CD4-positive, alpha-beta T cell (primary cell): ENCODE results near the gene NAALADL1. TPM values are rescaled to one million over a fixed set of nuclear protein-coding genes. Genes with fewer than 3 reads are reported as not detected.
A peak's percentile ranks its signal among the peaks of the same experiment; 100 is the strongest.
"Not testable (repeated sequence)": the region's sequence is repeated elsewhere in the genome, so short reads cannot be mapped to it uniquely, and the experiment has no call there.

ENCODE experiments used
- ATAC-seq: fragments of 200-7000 bp; cut with Tn5 transposase; one replicate; pipeline ENCODE4 v1.10.0; 2022; ENCODE audit warnings: mild to moderate bottlenecking; ENCODE audit not compliant: poor library complexity
- CTCF ChIA-PET: fragments of 350-600 bp; sonication (Branson Sonifier 250); formaldehyde crosslinking; loops from one replicate; lab custom pipeline; 2021; ENCODE audit warnings: antibody characterized with exemption, inconsistent platforms; lab: Charles Lee
- POLR2A ChIA-PET: fragments of 350-600 bp; sonication (Branson Sonifier 250); formaldehyde crosslinking; loops from one replicate; lab custom pipeline; 2021; ENCODE audit warnings: antibody characterized with exemption, inconsistent platforms; lab: Charles Lee
- DNase-seq, 14 experiments: peaks; one replicate each; pipeline ENCODE4 v3.0.0-alpha.2; 2013 to 2020; ENCODE audit warnings: mixed read lengths in 2 of 14
- H3K27ac ChIP-seq, 2 donors: one replicate each; pipeline versions ENCODE4 v1.5.1 to v1.7.0; 2013; ENCODE audit warnings: low read length in 2 of 2, low read depth in 1 of 2, mild to moderate bottlenecking in 1 of 2
- H3K27me3 ChIP-seq, 2 experiments: 1 replicate in 1 of 2; 2 replicates in 1 of 2; pipeline versions ENCODE4 v1.6.1 to v1.7.0; 2013; ENCODE audit warnings: low read length in 2 of 2, control low read depth in 1 of 2, mild to moderate bottlenecking in 1 of 2, moderate library complexity in 1 of 2; ENCODE audit not compliant: insufficient read depth in 2 of 2, control insufficient read depth in 1 of 2
- H3K36me3 ChIP-seq: one replicate; pipeline ENCODE4 v1.6.1; 2013; ENCODE audit warnings: low read length, control low read depth; ENCODE audit not compliant: insufficient read depth
- H3K4me1 ChIP-seq: one replicate; pipeline ENCODE4 v1.6.1; 2013; ENCODE audit warnings: low read length, control low read depth; ENCODE audit not compliant: insufficient read depth
- H3K4me3 ChIP-seq: one replicate; pipeline ENCODE4 v1.5.1; 2013; ENCODE audit warnings: mild to moderate bottlenecking, low read length, moderate library complexity
- H3K9me3 ChIP-seq, 2 experiments: 1 replicate in 1 of 2; 2 replicates in 1 of 2; pipeline versions ENCODE4 v1.6.1 to v1.7.0; 2013; ENCODE audit warnings: low read length in 2 of 2, mild to moderate bottlenecking in 2 of 2, control low read depth in 1 of 2, moderate library complexity in 1 of 2; ENCODE audit not compliant: control insufficient read depth in 1 of 2, insufficient read depth in 1 of 2
- H3K27ac Mint-ChIP-seq: one replicate; pipeline ENCODE4 v1.8.0; 2020; ENCODE audit warnings: mixed read lengths
- H3K27me3 Mint-ChIP-seq: one replicate; pipeline ENCODE4 v1.8.0; 2021; ENCODE audit warnings: mixed read lengths
- H3K36me3 Mint-ChIP-seq: one replicate; pipeline ENCODE4 v1.8.0; 2021; ENCODE audit warnings: low read depth, mixed read lengths
- H3K4me1 Mint-ChIP-seq: one replicate; pipeline ENCODE4 v1.8.0; 2021; ENCODE audit warnings: low read depth, mixed read lengths
- H3K4me3 Mint-ChIP-seq: one replicate; pipeline ENCODE4 v1.8.0; 2020; ENCODE audit warnings: mild to moderate bottlenecking, mixed read lengths
- H3K9me3 Mint-ChIP-seq: one replicate; pipeline ENCODE4 v1.8.0; 2020; ENCODE audit warnings: mixed read lengths
- intact Hi-C, 2 experiments: fragments of 100-400 bp; cut with DNase I in 1 of 2; cut with micrococcal nuclease in 1 of 2; formaldehyde crosslinking; loops; one replicate each; pipeline versions ENCODE4 v1.15.1 to v1.9.0; 2023 to 2025; cut with DNase I, micrococcal nuclease
- total RNA-seq, 174 experiments: library from RNA in 2 of 174; stranded (reverse) in 2 of 174; gene quantifications; one replicate each; pipeline ENCODE4 v1.2.3 and lab custom pipeline; 2021 to 2026
- TF ChIP-seq, protein P1 (sequence below): fragments of 200-600 bp; IDR thresholded peaks from one replicate; pipeline ENCODE4 v1.8.0; 2022; ENCODE audit warnings: antibody characterized with exemption, mild to moderate bottlenecking

Gene NAALADL1
- total RNA-seq, 2 experiments from 2014 or later, result 7.7 to 9.2 TPM

DNA sequence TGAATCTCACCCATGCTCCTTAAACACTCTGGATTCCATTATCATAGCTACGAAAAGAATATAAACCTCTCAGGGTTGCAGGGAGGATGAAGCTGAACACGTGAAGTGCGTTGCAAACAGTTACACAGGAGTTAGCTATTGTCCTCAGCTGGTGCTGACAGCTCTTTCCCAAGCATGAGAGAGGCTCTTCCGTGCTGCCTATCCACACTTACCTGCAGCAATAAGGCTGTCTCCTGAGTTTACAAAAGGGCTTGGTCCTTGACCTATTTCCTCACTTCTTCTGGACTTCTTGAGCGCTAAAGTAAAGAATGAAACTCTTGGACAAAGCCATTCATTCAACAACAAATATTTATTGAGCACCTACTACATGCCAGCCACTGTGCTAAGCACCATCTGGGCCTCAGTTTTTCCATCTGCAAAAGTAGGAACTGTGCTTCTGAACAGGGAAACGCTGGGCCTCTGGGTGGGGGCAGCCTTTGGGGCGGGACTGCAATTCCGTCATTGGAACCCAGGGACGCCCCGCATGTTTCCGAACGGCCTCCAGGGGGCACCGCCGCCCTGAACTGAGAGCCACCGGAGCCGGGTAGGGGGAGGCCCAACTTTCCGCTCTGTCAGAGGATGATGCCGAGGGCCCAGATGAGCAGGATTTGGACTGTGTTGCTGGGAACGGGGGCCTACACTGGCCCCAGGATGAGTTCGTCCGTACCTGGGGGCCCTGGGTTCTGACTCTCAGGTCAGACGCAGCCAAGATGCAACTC is 45.0 kb downstream of the NAALADL1 start:
- Histone ChIP-seq H3K27me3 (no peaks in the 10 kb centered on the region), H3K4me1 (peaks cover 26% of the 10 kb centered on the region), H3K36me3 (peaks cover 4% of the 10 kb centered on the region), H3K4me3 (peak overlapping the region; percentile 87), H3K9me3 (no peaks in the 10 kb centered on the region), H3K27ac (peak overlapping the region; percentile 83 to 98)
- Mint-ChIP-seq H3K4me1 (peaks cover 26% of the 10 kb centered on the region), H3K27ac (peak overlapping the region; percentile 96), H3K4me3 (peak overlapping the region; percentile 97), H3K9me3 (no peaks in the 10 kb centered on the region), H3K27me3 (no peaks in the 10 kb centered on the region), H3K36me3 (peaks cover 3% of the 10 kb centered on the region)
- DNase-seq (peak; percentile 83 to 95 (median 88)), ATAC-seq (peak; percentile 94)
- CTCF ChIA-PET, result interaction anchor here (0.9 to 4.1 kb wide), 21 partner anchors 14 to 302 kb away, joined by 3 to 30 read pairs (median 5); partner anchors contain the start of genes CDC42BPG, CDC42EP2, CDCA5 and FAU
- POLR2A ChIA-PET, result interaction anchor here (0.5 to 2.8 kb wide), 14 partner anchors 12 to 1088 kb away, joined by 3 to 19 read pairs (median 4); partner anchors contain the start of genes BATF2, FAU, MAJIN and MRPL49
- TF ChIP-seq, protein P1, sequence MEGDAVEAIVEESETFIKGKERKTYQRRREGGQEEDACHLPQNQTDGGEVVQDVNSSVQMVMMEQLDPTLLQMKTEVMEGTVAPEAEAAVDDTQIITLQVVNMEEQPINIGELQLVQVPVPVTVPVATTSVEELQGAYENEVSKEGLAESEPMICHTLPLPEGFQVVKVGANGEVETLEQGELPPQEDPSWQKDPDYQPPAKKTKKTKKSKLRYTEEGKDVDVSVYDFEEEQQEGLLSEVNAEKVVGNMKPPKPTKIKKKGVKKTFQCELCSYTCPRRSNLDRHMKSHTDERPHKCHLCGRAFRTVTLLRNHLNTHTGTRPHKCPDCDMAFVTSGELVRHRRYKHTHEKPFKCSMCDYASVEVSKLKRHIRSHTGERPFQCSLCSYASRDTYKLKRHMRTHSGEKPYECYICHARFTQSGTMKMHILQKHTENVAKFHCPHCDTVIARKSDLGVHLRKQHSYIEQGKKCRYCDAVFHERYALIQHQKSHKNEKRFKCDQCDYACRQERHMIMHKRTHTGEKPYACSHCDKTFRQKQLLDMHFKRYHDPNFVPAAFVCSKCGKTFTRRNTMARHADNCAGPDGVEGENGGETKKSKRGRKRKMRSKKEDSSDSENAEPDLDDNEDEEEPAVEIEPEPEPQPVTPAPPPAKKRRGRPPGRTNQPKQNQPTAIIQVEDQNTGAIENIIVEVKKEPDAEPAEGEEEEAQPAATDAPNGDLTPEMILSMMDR, result no peak
- intact Hi-C loops, result loop anchor here (1.0 to 10.0 kb wide), 9 partner anchors 41 to 301 kb away; partner anchors contain the start of genes CDC42EP2 (in 2 of the 2), CAPN1 (in 1 of the 2), CDCA5 (in 1 of the 2) and MAJIN (in 1 of the 2)

DNA sequence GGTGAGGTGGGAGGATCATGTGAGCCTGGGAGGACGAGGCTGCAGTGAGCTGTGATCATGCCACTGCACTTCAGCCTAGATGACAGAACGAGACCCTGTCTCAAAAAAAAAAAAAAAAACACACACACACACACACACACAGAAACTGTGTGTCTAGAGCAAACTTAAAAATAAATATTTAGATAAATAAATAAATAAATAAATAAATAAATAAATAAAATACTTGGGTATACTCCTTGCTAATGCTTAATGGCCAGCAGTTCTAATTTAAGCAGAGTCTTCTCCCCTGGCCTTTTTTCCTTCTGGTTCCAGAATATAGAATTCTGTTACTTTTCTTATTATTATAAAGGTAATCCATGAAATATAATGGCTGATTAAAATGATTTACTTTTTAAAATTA is 49.5 kb downstream of the NAALADL1 start:
- Histone ChIP-seq H3K9me3 (no peaks in the 10 kb centered on the region), H3K36me3 (no peaks in the 10 kb centered on the region), H3K4me1 (peaks cover 11% of the 10 kb centered on the region), H3K4me3 (no peak overlapping the region), H3K27me3 (no peaks in the 10 kb centered on the region), H3K27ac (no peak overlapping the region)
- TF ChIP-seq, protein P1, result no peak
- ChIA-PET POLR2A (no interaction called here), CTCF (no interaction called here)
- DNase-seq (no peak), ATAC-seq (no peak)
- H3K36me3 Mint-ChIP-seq, result peaks cover 3% of the 10 kb centered on the region
- H3K9me3 Mint-ChIP-seq, result no peaks in the 10 kb centered on the region
- intact Hi-C loops, result no loop called here
- no peaks in the 10 kb centered on the region for H3K27me3 Mint-ChIP-seq
- no peak overlapping the region for H3K27ac Mint-ChIP-seq
- peaks cover 10% of the 10 kb centered on the region for H3K4me1 Mint-ChIP-seq
- no peak overlapping the region for H3K4me3 Mint-ChIP-seq

DNA sequence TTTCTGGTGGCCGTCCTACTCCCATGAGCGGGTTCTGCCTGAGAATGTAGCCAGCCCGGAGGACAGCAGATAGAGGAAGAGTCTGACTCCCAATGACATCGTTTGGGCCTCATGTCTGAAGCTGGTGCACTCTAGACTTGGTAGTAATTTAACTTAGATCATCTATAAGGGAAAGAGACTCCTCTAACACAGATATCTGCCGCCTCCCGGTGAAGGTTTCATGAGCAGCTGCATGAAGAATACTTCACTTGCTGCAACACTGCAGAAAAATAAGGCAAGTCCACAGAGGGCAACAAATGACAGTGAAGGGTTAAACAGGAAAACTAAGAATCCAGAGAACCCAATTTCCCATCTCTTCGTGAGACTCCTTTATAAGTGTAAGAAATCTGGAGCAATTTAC is 50.3 kb downstream of the NAALADL1 start:
- CTCF ChIA-PET, result no interaction called here
- no peaks in the 10 kb centered on the region for H3K27me3 Mint-ChIP-seq
- Histone ChIP-seq H3K9me3 (no peaks in the 10 kb centered on the region), H3K36me3 (no peaks in the 10 kb centered on the region), H3K4me1 (peaks cover 3% of the 10 kb centered on the region), H3K4me3 (no peak overlapping the region), H3K27me3 (peaks cover 0 to 2% of the 10 kb centered on the region in 2 experiments), H3K27ac (no peak overlapping the region)
- H3K4me3 Mint-ChIP-seq, result no peak overlapping the region
- H3K9me3 Mint-ChIP-seq, result no peaks in the 10 kb centered on the region
- H3K36me3 Mint-ChIP-seq, result no peaks in the 10 kb centered on the region
- H3K4me1 Mint-ChIP-seq, result peaks cover 2% of the 10 kb centered on the region
- ATAC-seq (no peak), DNase-seq (no peak)
- TF ChIP-seq, protein P1, result no peak
- POLR2A ChIA-PET, result no interaction called here
- intact Hi-C loops, result no loop called here
- H3K27ac Mint-ChIP-seq, result no peak overlapping the region

DNA sequence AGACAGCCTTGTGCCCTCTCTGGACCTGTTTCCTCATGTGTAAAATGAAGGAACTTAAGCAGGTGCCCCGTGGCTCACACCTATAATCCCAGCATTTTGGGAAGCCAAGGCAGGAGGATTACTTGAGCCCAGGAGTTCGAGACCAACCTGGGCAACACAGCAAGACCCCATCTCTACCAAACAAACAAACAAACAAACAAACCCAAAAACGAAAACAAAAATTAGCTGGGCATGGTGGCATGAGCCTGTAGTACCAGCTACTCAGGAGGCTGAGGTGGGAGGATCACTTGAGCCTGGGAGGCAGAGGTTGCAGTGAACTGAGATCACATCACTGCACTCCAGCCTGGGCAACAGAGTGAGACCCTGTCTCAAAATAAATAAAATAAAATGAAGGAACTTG is 54.4 kb downstream of the NAALADL1 start:
- DNase-seq, H3K36me3 Mint-ChIP-seq, ATAC-seq, H3K9me3 ChIP-seq, H3K4me1 Mint-ChIP-seq, H3K36me3 ChIP-seq, H3K27me3 ChIP-seq, H3K4me3 ChIP-seq, H3K27ac ChIP-seq, H3K4me3 Mint-ChIP-seq, H3K27ac Mint-ChIP-seq, H3K4me1 ChIP-seq, H3K27me3 Mint-ChIP-seq, CTCF ChIA-PET, POLR2A ChIA-PET, H3K9me3 Mint-ChIP-seq: not testable (repeated sequence)
- intact Hi-C loops, result loop anchor here in 1 of 2 experiments (5.0 kb wide), 1 partner anchor 67 kb away; the partner anchor contains the start of gene GPHA2
